ENCODE measurements around the gene CADM2.
"Not testable (repeated sequence)": the region's sequence is repeated elsewhere in the genome, so short reads cannot be mapped to it uniquely, and the experiment has no call there.

CADM2 gene

DNA sequence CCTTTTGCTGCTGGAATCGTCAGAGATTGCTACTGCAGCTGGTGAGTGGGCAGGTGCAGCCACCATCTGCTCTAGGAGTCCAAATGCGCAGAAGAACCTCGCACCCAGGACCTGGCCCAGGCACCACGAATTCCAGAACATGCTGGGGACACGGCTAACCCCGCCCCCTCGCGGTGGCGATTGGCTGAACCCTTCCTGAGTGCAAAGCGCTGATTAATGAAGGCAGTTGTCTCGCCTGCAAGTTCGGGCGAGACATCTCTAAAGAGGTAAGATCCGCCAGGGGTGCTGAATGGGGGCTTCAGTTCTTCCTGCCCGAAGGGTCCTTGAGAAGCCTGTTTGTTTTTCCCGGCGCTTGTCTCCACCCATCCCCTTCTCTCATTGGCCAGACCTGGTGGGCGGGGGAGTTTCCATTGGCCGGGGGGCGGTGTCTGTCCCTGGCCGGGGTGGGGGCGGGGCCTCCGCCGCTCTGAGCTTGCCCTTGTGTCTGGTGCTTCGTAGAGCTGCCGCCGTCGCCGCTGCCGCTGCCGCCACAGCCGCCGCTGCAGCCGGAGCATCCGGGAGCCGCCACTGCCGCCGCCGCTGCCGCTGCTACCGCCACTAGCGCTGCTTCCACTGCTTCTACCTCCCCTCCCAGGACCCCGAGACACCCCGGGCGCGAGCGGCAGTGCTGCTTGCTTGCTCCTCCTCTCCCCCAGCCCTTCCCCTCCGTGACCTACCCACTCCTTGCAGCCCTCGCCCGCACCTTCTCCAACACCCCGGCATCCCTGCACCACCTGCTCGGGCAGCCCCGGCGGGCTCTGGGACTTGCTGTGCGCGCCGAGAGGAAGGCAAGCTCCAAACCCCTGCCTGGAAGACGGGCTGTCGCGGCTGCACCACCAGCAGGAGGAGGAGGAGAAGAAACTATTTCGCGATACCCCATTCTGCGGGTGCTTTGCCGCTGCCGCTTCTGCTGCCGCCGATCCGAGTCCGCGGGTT, at the start of gene CADM2:
Gene CADM2, plus strand, starts transcription at position 495 of the 975 bp plus-strand sequence.
- H3K4me3 ChIP-seq (ENCODE audit: low read depth in 1 of 2, low read length in 1 of 2) = no peak within 1 kb of the TSS
- H3K27ac ChIP-seq = no peak within 1 kb of the TSS
- H3K27me3 ChIP-seq = peaks cover 61% of the 10 kb centered on the region
- no peaks in the 10 kb centered on the region for H3K4me1 ChIP-seq (ENCODE audit: control insufficient read depth in 1 of 2, insufficient read depth in 1 of 2, low read depth in 1 of 2, low read length in 1 of 2)
- no peaks in the 10 kb centered on the region for H3K9me3 ChIP-seq
- no peaks in the 10 kb centered on the region for H3K36me3 ChIP-seq
- TF ChIP-seq, protein P1, sequence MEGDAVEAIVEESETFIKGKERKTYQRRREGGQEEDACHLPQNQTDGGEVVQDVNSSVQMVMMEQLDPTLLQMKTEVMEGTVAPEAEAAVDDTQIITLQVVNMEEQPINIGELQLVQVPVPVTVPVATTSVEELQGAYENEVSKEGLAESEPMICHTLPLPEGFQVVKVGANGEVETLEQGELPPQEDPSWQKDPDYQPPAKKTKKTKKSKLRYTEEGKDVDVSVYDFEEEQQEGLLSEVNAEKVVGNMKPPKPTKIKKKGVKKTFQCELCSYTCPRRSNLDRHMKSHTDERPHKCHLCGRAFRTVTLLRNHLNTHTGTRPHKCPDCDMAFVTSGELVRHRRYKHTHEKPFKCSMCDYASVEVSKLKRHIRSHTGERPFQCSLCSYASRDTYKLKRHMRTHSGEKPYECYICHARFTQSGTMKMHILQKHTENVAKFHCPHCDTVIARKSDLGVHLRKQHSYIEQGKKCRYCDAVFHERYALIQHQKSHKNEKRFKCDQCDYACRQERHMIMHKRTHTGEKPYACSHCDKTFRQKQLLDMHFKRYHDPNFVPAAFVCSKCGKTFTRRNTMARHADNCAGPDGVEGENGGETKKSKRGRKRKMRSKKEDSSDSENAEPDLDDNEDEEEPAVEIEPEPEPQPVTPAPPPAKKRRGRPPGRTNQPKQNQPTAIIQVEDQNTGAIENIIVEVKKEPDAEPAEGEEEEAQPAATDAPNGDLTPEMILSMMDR (IDR thresholded peaks at IDR 0.05) = no peak

DNA sequence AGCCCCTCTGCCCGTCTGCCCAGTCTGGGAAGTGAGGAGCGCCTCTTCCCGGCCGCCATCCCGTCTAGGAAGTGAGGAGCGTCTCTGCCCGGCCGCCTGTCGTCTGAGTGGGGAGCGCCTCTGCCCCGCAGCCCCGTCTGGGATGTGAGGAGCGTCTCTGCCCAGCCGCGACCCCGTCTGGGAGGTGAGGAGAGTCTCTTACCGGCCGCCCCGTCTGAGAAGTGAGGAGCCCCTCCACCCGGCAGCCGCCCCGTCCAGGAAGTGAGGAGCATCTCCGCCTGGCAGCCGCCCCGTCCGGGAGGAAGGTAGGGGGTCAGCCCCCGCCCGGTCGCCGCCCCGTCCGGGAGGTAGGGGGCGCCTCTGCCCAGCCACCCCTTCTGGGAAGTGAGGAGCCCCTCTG, 40.2 kb upstream of the CADM2 start:
- H3K4me3 ChIP-seq (ENCODE audit: low read depth in 1 of 2, low read length in 1 of 2) = not testable (repeated sequence)

GRCh38 chr3:84922682-84923081, 36.1 kb upstream of the CADM2 start:
- Histone ChIP-seq H3K27me3 (no peaks in the 10 kb centered on the region), H3K4me1 (ENCODE audit: control insufficient read depth in 1 of 2, insufficient read depth in 1 of 2, low read depth in 1 of 2, low read length in 1 of 2) (no peaks in the 10 kb centered on the region), H3K9me3 (no peaks in the 10 kb centered on the region), H3K27ac (no peak overlapping the region), H3K4me3 (ENCODE audit: low read depth in 1 of 2, low read length in 1 of 2) (no peak overlapping the region), H3K36me3 (no peaks in the 10 kb centered on the region)
- TF ChIP-seq, protein P1 (IDR thresholded peaks at IDR 0.05) = no peak

More for the DNA sequence above, 40.2 kb upstream of the CADM2 start:
- not testable (repeated sequence) for H3K9me3 ChIP-seq; H3K27ac ChIP-seq; H3K27me3 ChIP-seq; H3K4me1 ChIP-seq (ENCODE audit: control insufficient read depth in 1 of 2, insufficient read depth in 1 of 2, low read depth in 1 of 2, low read length in 1 of 2); H3K36me3 ChIP-seq

DNA sequence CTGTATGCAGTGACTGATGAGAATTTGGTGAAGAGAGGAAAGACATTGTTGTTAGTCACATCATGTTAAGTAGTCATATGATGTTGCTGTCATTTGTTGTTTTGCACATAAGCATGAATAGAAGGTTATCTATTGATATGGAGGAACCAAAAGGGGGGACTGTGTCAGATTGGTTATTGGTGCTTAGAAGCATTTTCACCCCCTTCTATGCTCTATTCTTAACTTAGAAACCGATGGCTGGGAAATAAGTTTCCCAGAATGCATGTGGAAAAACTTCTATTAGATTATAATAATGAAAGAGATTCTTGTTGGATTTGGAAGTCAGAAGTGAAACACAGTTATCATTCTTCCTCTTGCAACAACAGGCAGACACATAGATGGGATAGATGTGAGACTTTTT, 33.2 kb upstream of the CADM2 start:
- H3K9me3 ChIP-seq = no peaks in the 10 kb centered on the region
- H3K4me1 ChIP-seq (ENCODE audit: control insufficient read depth in 1 of 2, insufficient read depth in 1 of 2, low read depth in 1 of 2, low read length in 1 of 2) = no peaks in the 10 kb centered on the region
- TF ChIP-seq, protein P1 (IDR thresholded peaks at IDR 0.05) = no peak
- H3K4me3 ChIP-seq (ENCODE audit: low read depth in 1 of 2, low read length in 1 of 2) = no peak overlapping the region
- H3K27me3 ChIP-seq = no peaks in the 10 kb centered on the region
- H3K36me3 ChIP-seq = no peaks in the 10 kb centered on the region
- no peak overlapping the region for H3K27ac ChIP-seq

- Histone ChIP-seq H3K4me3 (ENCODE audit: low read depth in 1 of 2, low read length in 1 of 2) (no peak overlapping the region), H3K36me3 (no peaks in the 10 kb centered on the region), H3K9me3 (no peaks in the 10 kb centered on the region), H3K27me3 (no peaks in the 10 kb centered on the region), H3K4me1 (ENCODE audit: control insufficient read depth in 1 of 2, insufficient read depth in 1 of 2, low read depth in 1 of 2, low read length in 1 of 2) (no peaks in the 10 kb centered on the region), H3K27ac (no peak overlapping the region)
- TF ChIP-seq, protein P1 (IDR thresholded peaks at IDR 0.05) = no peak
Measured at GRCh38 chr3:84943379-84943778, 15.4 kb upstream of the CADM2 start.

- H3K27ac ChIP-seq = no peak overlapping the region
Measured at GRCh38 chr3:84946240-84946639, 12.5 kb upstream of the CADM2 start.

More at GRCh38 chr3:84946240-84946639, 12.5 kb upstream of the CADM2 start:
- Histone ChIP-seq H3K9me3 (no peaks in the 10 kb centered on the region), H3K4me1 (ENCODE audit: control insufficient read depth in 1 of 2, insufficient read depth in 1 of 2, low read depth in 1 of 2, low read length in 1 of 2) (no peaks in the 10 kb centered on the region), H3K36me3 (no peaks in the 10 kb centered on the region), H3K27me3 (no peaks in the 10 kb centered on the region), H3K4me3 (ENCODE audit: low read depth in 1 of 2, low read length in 1 of 2) (no peak overlapping the region)
- TF ChIP-seq, protein P1 (IDR thresholded peaks at IDR 0.05) = no peak

Data from neutrophil (primary cell).